H1 (cell line): ENCODE measurements around the gene GP5. TPM values are rescaled to one million over a fixed set of nuclear protein-coding genes. Genes with fewer than 3 reads are reported as not detected.
A peak's percentile ranks its signal among the peaks of the same experiment; 100 is the strongest.

Experiments used
- CTCF ChIA-PET: fragments of 300-600 bp; sonication (Branson Sonifier 250); formaldehyde crosslinking; loops from one replicate; lab custom pipeline; 2021; ENCODE audit not compliant: partially characterized antibody; lab: Charles Lee
- POLR2A ChIA-PET: fragments of 300-600 bp; sonication (Branson Sonifier 250); formaldehyde crosslinking; loops from one replicate; lab custom pipeline; 2021; ENCODE audit warnings: inconsistent platforms; ENCODE audit not compliant: partially characterized antibody; lab: Charles Lee
- DNase-seq, 2 experiments: peaks; one replicate each; pipeline versions ENCODE4 v3.0.0 to v3.0.0-alpha.2; 2010 to 2022; ENCODE audit warnings: low spot score in 2 of 2, low read depth in 1 of 2, mixed read lengths in 1 of 2
- FAIRE-seq: peaks from 2 replicates; lab custom pipeline; 2011; peaks lifted over from hg19 to GRCh38; lab: Jason Lieb, UNC
- H2AFZ ChIP-seq: 2 replicates; pipeline ENCODE4 v1.8.1; 2012; ENCODE audit warnings: low read length, inconsistent platforms
- H2AK5ac ChIP-seq: 2 replicates; pipeline ENCODE4 v1.6.1; 2013; ENCODE audit warnings: low read depth, low read length
- H2BK120ac ChIP-seq: replicated peaks from 2 replicates; pipeline ENCODE3; 2013; ENCODE audit warnings: low read depth, low read length, inconsistent platforms
- H2BK12ac ChIP-seq: 2 replicates; pipeline ENCODE4 v1.6.1; 2013; ENCODE audit warnings: low read depth, low read length
- H2BK15ac ChIP-seq: 2 replicates; pipeline ENCODE4 v1.6.1; 2013; ENCODE audit warnings: low read length
- H2BK20ac ChIP-seq: 2 replicates; pipeline ENCODE4 v1.6.1; 2013; ENCODE audit warnings: low read length
- H2BK5ac ChIP-seq: 2 replicates; pipeline ENCODE4 v1.6.1; 2013; ENCODE audit warnings: low read depth, low read length
- H3K14ac ChIP-seq: 2 replicates; pipeline ENCODE4 v1.6.1; 2013; ENCODE audit warnings: inconsistent platforms; ENCODE audit not compliant: insufficient read length
- H3K18ac ChIP-seq: 2 replicates; pipeline ENCODE4 v1.6.1; 2013; ENCODE audit warnings: low read length; ENCODE audit errors: extremely low read depth
- H3K23ac ChIP-seq: 2 replicates; pipeline ENCODE4 v1.6.1; 2013; ENCODE audit warnings: inconsistent platforms; ENCODE audit not compliant: insufficient read length
- H3K23me2 ChIP-seq: 2 replicates; pipeline ENCODE4 v1.6.1; 2013; ENCODE audit warnings: low read depth, low read length
- H3K27ac ChIP-seq: 2 replicates; pipeline ENCODE4 v1.6.1; 2011; ENCODE audit warnings: low read depth, low read length, inconsistent platforms
- H3K27me3 ChIP-seq, 4 experiments: replicated peaks in 1 of 4; 1 replicate in 1 of 4; 2 replicates in 3 of 4; pipeline versions ENCODE4 v1.6.1 to v1.8.1; 2011 to 2013; ENCODE audit warnings: low read length in 3 of 4, mild to moderate bottlenecking in 3 of 4, inconsistent platforms in 2 of 4, mixed read lengths in 2 of 4, moderate library complexity in 1 of 4; ENCODE audit not compliant: control insufficient read depth in 3 of 4, insufficient read depth in 3 of 4; ENCODE audit errors: extremely low read depth in 1 of 4
- H3K36me3 ChIP-seq, 4 experiments: 2 replicates each; pipeline versions ENCODE4 v1.6.1 to v1.8.1; 2011 to 2013; ENCODE audit warnings: mild to moderate bottlenecking in 4 of 4, low read length in 3 of 4, moderate library complexity in 2 of 4, control low read depth in 1 of 4, inconsistent platforms in 1 of 4; ENCODE audit not compliant: insufficient read depth in 4 of 4, control insufficient read depth in 2 of 4
- H3K4ac ChIP-seq: replicated peaks from 2 replicates; pipeline ENCODE3; 2013; ENCODE audit warnings: low read length, low read depth, mixed read lengths, inconsistent platforms; ENCODE audit not compliant: insufficient read length
- H3K4me1 ChIP-seq, 4 experiments: replicated peaks in 1 of 4; 1 replicate in 1 of 4; 2 replicates in 3 of 4; pipeline versions ENCODE4 v1.6.1 to v1.8.1; 2011 to 2013; ENCODE audit warnings: low read length in 3 of 4, inconsistent platforms in 2 of 4, mixed read lengths in 1 of 4; ENCODE audit not compliant: insufficient read depth in 4 of 4, control insufficient read depth in 3 of 4
- H3K4me2 ChIP-seq, 2 experiments: 2 replicates each; pipeline versions ENCODE4 v1.6.1 to v1.8.1; 2011 to 2013; ENCODE audit warnings: low read depth in 2 of 2, low read length in 2 of 2, control low read depth in 1 of 2, inconsistent platforms in 1 of 2, mild to moderate bottlenecking in 1 of 2; ENCODE audit not compliant: insufficient read depth in 1 of 2
- H3K4me3 ChIP-seq, 4 experiments: fragments of 200-600, 300-600 bp in 1 of 4; sonication (generic), shearing (Covaris generic), sonication (Bioruptor Twin) in 1 of 4; 2 replicates each; pipeline versions ENCODE4 v1.5.1 to v1.8.1; 2011 to 2016; ENCODE audit warnings: low read length in 4 of 4, low read depth in 3 of 4, control low read depth in 2 of 4, inconsistent platforms in 2 of 4, mild to moderate bottlenecking in 2 of 4, mixed read lengths in 1 of 4, moderate library complexity in 1 of 4; ENCODE audit not compliant: insufficient read depth in 2 of 4; ENCODE audit errors: extremely low read depth in 1 of 4
- H3K56ac ChIP-seq: replicated peaks from 2 replicates; pipeline ENCODE3; 2013; ENCODE audit warnings: low read depth, mild to moderate bottlenecking, mixed read lengths, low read length, inconsistent platforms; ENCODE audit not compliant: insufficient read length
- H3K79me1 ChIP-seq: 2 replicates; pipeline ENCODE4 v1.6.1; 2013; ENCODE audit warnings: low read depth, low read length, control low read depth
- H3K79me2 ChIP-seq, 2 experiments: 2 replicates each; pipeline versions ENCODE4 v1.6.1 to v1.8.1; 2012 to 2013; ENCODE audit warnings: low read length in 2 of 2, mild to moderate bottlenecking in 2 of 2, inconsistent platforms in 1 of 2; ENCODE audit not compliant: insufficient read depth in 2 of 2, control insufficient read depth in 1 of 2
- H3K9ac ChIP-seq, 4 experiments: replicated peaks in 1 of 4; 1 replicate in 1 of 4; 2 replicates in 3 of 4; pipeline versions ENCODE4 v1.6.1 to v1.8.1; 2011 to 2013; ENCODE audit warnings: low read depth in 3 of 4, low read length in 3 of 4, control low read depth in 2 of 4, mild to moderate bottlenecking in 2 of 4, moderate library complexity in 2 of 4, inconsistent platforms in 1 of 4; ENCODE audit errors: extremely low read depth in 1 of 4
- H3K9me3 ChIP-seq, 2 experiments: 2 replicates each; pipeline versions ENCODE4 v1.6.1 to v1.8.1; 2012 to 2013; ENCODE audit warnings: mild to moderate bottlenecking in 2 of 2, moderate library complexity in 2 of 2, control low read depth in 1 of 2, inconsistent platforms in 1 of 2, low read depth in 1 of 2, low read length in 1 of 2, mixed read lengths in 1 of 2; ENCODE audit not compliant: insufficient read depth in 2 of 2
- H4K20me1 ChIP-seq, 2 experiments: replicated peaks in 1 of 2; 2 replicates each; pipeline versions ENCODE3 to v1.8.1; 2011 to 2013; ENCODE audit warnings: inconsistent platforms in 2 of 2, low read length in 2 of 2, mild to moderate bottlenecking in 1 of 2; ENCODE audit not compliant: insufficient read depth in 2 of 2, control insufficient read depth in 1 of 2
- H4K5ac ChIP-seq: 2 replicates; pipeline ENCODE4 v1.6.1; 2013; ENCODE audit warnings: low read length, low read depth, mixed read lengths, inconsistent platforms; ENCODE audit not compliant: insufficient read length
- H4K8ac ChIP-seq: 2 replicates; pipeline ENCODE4 v1.8.0; 2013; ENCODE audit warnings: mild to moderate bottlenecking, moderate library complexity, low read length, inconsistent platforms; ENCODE audit not compliant: insufficient read depth; ENCODE audit errors: extremely low read depth
- H4K91ac ChIP-seq: replicated peaks from 2 replicates; pipeline ENCODE3; 2013; ENCODE audit warnings: low read length, mixed read lengths, inconsistent platforms; ENCODE audit not compliant: insufficient read length
- KDM5A ChIP-seq: fragments of 200-600 bp; IDR thresholded peaks from 2 replicates; pipeline ENCODE4 v1.7.1; 2012; ENCODE audit warnings: mild to moderate bottlenecking, low read length, inconsistent platforms, mixed read lengths
- RXRA ChIP-seq: IDR thresholded peaks from 2 replicates; pipeline ENCODE4 v1.6.1; 2011; ENCODE audit warnings: low read depth, mild to moderate bottlenecking, low read length, moderate library complexity; ENCODE audit not compliant: insufficient read depth
- SP2 ChIP-seq: IDR thresholded peaks from 2 replicates; pipeline ENCODE4 v1.6.1; 2012; ENCODE audit warnings: mild to moderate bottlenecking, low read length, inconsistent platforms
- WGBS, 2 experiments: shearing (Covaris generic) in 1 of 2; methylation state at CpG; one replicate each; pipeline versions ENCODE4 v1.1.6 to v1.1.7; 2013 to 2015; ENCODE audit warnings: low lambda C conversion rate in 2 of 2, mixed read lengths in 2 of 2, inconsistent platforms in 1 of 2, low coverage in 1 of 2, missing lambda C conversion rate in 1 of 2; ENCODE audit not compliant: insufficient replicate concordance in 2 of 2, insufficient coverage in 1 of 2, insufficient read length in 1 of 2; ENCODE audit errors: extremely low coverage in 1 of 2, missing lambda C conversion rate in 1 of 2; 5-methylcytosine and 5-hydroxymethylcytosine counted together
- polyA plus RNA-seq, 7 experiments: library from polyadenylated mRNA; depleted of rRNA in 3 of 7; stranded (reverse) in 5 of 7; unstranded in 2 of 7; fragments of >200 nt in 5 of 7; fragments of 200-250 nt in 2 of 7; gene quantifications; 1 replicate in 5 of 7; 2 replicates in 1 of 7; 4 replicates in 1 of 7; pipeline versions ENCODE4 v1.2.1 to v1.2.3, GENCODE V29; 2011 to 2013; ENCODE audit warnings: missing spikeins in 2 of 7, mixed read lengths in 2 of 7
- total RNA-seq: library from RNA; stranded (reverse); fragmentation: NEBNext Ultra II Directional; extraction: Animal tissue kit (Norgen Biotek cat#: 25700); gene quantifications from 2 replicates; pipeline ENCODE4 v1.2.1, GENCODE V29; 2021

The GP5 gene
- total and polyA plus RNA-seq, 2 of the 8 experiments (the other 6 are each of a cell fraction or from before 2014, with no cell fraction given) = 0.13 to 0.14 TPM

DNA sequence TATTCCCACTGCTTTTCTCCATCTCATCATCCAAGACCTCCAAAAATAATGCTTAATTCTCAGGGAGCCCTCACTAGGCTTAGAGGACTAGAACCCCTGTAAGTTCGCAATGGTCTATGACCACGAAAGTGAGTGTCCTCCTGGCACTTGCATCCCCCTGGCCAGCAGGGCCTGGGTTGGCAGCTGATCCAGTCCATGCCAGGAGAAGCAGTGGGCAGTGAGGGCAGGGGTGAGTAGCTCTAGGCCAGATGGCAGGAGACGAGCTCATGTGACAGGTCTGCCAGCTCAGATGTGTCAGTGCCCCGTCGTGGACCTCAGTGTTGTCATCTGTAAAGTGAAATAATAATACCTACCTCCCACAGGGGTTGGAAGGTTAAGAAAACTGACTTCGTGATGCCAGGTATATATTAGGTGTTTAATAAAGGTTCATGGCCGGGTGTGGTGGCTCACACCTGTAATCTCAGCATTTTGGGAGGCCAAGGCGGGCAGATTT, 11.1 kb downstream of the GP5 start:
- H3K4me3 ChIP-seq = no peak overlapping the region
- peak in 1 of 2 experiments; percentile 22 for DNase-seq
- no peak overlapping the region for H4K5ac ChIP-seq
- H3K36me3 ChIP-seq = no peaks in the 10 kb centered on the region
- H2AFZ ChIP-seq = no peak overlapping the region
- TF ChIP-seq RXRA = no peak
- TF ChIP-seq SP2 = no peak
- no peak for TF ChIP-seq KDM5A
- H2BK120ac ChIP-seq = no peak overlapping the region
- ChIA-PET POLR2A (interaction anchor here (0.5 kb wide), 1 partner anchor 110 kb away, joined by 4 read pairs; no protein-coding TSS in a partner anchor), CTCF (interaction anchor here (0.9 to 4.5 kb wide), 7 partner anchors 8 to 44 kb away, joined by 3 to 21 read pairs (median 4); no protein-coding TSS in a partner anchor)
- no peak overlapping the region for H2BK5ac ChIP-seq
- H3K9ac ChIP-seq = no peak overlapping the region
- no peaks in the 10 kb centered on the region for H3K79me1 ChIP-seq
- no peak overlapping the region for H2BK20ac ChIP-seq
- H3K23me2 ChIP-seq = no peaks in the 10 kb centered on the region
- H3K79me2 ChIP-seq = no peaks in the 10 kb centered on the region
- peaks cover 0 to 4% of the 10 kb centered on the region in 2 experiments; a peak in 1 of 4 replicates for H3K9me3 ChIP-seq
- H3K56ac ChIP-seq = no peak overlapping the region
- H3K4me2 ChIP-seq = no peak overlapping the region
- H3K27me3 ChIP-seq = peaks cover 0 to 2% (median 0%) of the 10 kb centered on the region in 4 experiments; a peak in 1 of 7 replicates
- WGBS, 2 experiments = 85% methylated on average over 8 of the region's 8 CpGs; no CpG with 5 or more reads in 1 of the 2 experiments
- H3K18ac ChIP-seq = no peak overlapping the region
- no peak overlapping the region for H3K23ac ChIP-seq
- H3K27ac ChIP-seq = no peak overlapping the region
- H2AK5ac ChIP-seq = no peak overlapping the region
- no peak overlapping the region for H3K4ac ChIP-seq
- H4K91ac ChIP-seq = no peak overlapping the region
- no peak overlapping the region for H4K8ac ChIP-seq
- H2BK15ac ChIP-seq = no peak overlapping the region
- H2BK12ac ChIP-seq = no peak overlapping the region
- no peaks in the 10 kb centered on the region for H4K20me1 ChIP-seq
- H3K4me1 ChIP-seq = peaks cover 0 to under 1% (median under 1%) of the 10 kb centered on the region in 4 experiments; a peak in 2 of 7 replicates
- H3K14ac ChIP-seq = no peak overlapping the region
- FAIRE-seq = no peak
